LNCaP clone FGC (cell line): ENCODE data around the gene EEF2K.

ENCODE experiments used
- DNase-seq: peaks from one replicate; pipeline ENCODE4 v3.0.0-alpha.2; 2011; ENCODE audit warnings: low read depth
- H3K4me3 ChIP-seq: 2 replicates; pipeline ENCODE4 v1.5.1; 2011; ENCODE audit warnings: mild to moderate bottlenecking, low read depth, low read length, control low read depth
- TF ChIP-seq, protein P1 (sequence below): IDR thresholded peaks from 2 replicates; pipeline ENCODE4 v1.5.1; 2012; ENCODE audit warnings: mild to moderate bottlenecking; ENCODE audit not compliant: control insufficient read depth, insufficient read depth; ENCODE audit errors: extremely low read depth

The EEF2K gene

GRCh38 chr16:22322741-22323140 is 116.7 kb downstream of the EEF2K start:
- H3K4me3 ChIP-seq: no peak overlapping the region
- TF ChIP-seq, protein P1, sequence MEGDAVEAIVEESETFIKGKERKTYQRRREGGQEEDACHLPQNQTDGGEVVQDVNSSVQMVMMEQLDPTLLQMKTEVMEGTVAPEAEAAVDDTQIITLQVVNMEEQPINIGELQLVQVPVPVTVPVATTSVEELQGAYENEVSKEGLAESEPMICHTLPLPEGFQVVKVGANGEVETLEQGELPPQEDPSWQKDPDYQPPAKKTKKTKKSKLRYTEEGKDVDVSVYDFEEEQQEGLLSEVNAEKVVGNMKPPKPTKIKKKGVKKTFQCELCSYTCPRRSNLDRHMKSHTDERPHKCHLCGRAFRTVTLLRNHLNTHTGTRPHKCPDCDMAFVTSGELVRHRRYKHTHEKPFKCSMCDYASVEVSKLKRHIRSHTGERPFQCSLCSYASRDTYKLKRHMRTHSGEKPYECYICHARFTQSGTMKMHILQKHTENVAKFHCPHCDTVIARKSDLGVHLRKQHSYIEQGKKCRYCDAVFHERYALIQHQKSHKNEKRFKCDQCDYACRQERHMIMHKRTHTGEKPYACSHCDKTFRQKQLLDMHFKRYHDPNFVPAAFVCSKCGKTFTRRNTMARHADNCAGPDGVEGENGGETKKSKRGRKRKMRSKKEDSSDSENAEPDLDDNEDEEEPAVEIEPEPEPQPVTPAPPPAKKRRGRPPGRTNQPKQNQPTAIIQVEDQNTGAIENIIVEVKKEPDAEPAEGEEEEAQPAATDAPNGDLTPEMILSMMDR: no peak
- DNase-seq: no peak

DNA sequence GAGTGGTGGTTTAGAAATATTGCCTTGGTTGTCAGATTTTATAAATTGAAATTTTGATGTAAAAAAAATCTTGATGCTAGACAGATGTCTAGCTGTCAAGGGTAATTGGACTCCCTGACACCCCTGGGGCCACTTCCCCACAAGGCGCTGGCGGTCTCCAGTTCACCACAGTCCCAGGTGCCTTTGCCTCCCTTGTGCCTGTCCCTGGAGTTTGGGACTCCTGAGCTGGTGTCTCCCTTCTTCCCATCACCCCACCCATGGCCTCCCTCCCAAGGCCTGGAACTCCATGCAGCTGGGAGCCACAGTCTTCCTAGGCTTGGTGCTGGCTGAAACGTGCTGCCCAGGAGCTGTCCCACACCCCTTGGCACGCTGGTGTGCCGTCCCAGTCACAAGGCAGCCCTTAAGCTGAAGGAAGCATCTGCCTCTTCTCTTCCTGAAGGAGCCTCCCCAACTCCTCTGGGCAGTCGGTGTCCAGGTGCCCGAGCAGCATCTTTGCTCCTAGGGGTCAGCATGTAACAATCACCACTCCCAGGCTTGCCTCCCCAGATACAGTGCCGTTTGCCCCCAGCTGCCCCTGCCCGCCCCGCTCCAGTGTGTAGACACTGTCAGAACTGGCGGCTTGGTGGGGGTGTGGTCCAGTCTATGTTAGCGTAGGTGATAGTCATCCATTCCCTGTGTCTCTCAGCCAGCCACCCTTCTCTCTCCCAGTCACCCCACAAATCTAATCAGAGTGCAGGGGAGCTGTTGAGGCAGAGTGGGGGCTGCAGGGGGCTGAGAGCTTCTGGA is 117.3 kb downstream of the EEF2K start:
- TF ChIP-seq, protein P1: no peak
- no peak for DNase-seq
- H3K4me3 ChIP-seq: no peak overlapping the region

DNA sequence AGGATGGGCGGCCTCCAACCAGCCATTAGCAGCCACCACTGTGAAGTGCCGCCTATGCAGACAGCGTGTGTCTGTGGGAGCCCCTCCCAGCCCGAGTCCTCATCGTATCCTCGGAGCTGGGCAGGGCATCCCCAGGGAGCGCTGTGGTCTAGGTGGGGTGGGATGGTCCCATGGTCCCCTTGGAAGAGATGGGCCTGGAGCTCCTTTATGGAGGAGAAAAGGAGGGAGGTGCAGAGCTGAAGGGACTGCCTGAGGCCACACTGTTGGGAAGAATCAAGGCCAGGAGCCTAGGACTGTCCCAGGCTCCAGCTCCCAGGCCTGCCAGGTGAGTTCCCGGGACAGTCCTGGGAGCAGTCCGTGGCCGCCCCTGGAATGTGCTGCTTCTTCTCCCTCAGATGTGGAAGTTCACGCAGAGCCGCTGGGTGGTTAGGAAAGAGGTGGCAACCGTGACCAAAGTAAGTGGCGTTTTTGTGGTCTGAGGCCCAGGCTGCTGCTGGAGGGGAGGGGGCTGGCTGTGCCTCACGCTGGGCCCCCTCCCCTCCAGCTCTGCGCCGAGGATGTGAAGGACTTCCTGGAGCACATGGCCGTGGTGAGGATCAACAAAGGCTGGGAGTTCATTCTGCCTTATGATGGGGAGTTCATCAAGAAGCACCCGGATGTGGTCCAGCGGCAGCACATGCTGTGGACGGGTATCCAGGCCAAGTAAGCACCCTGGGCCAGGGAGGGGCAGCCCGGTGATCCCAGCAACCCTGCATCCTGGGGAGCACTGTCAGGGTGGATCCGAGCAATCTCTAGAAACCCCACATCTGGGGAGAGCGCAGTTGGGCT is 118.1 kb downstream of the EEF2K start:
- H3K4me3 ChIP-seq: no peak overlapping the region
- no peak for DNase-seq
- TF ChIP-seq, protein P1: no peak

DNA sequence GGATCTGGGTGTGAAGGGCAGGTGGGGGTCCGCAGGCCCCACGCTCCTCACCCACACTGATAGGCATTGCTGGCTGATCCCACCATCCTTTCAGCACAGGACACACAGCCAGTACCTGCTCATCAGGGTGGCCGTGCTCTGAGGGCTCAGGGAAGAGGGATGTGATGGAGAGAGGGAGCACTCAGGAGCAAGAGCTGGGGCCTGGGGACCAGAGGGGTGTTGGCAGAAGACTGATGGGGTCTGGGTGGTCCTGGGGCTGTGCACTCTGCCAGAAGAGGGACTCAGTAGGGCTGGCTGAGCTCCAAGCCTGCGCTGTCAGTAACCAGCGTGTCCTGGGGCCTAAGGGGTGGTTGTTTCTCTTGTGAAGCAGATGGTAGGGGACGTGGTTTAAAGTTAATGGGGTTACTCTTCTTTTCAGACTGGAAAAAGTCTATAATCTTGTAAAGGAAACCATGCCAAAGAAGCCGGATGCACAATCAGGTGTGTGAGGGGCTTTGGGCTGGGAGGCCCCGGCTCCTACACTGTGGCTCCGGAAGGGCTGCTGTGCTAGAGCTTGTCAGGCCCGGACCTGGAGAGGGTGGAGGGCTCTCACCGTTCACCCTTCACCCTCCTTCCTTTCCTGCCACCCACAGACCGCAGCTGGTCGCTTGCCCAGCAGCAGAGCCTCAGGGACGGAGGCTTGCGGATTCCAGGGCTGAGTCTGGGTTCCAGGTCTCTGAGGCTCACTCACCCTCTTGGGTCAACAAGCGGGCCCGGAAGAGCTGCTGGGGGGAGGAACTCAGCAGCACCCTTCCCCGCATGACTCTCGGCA is 118.9 kb downstream of the EEF2K start:
- DNase-seq: no peak
- TF ChIP-seq, protein P1: no peak
- no peak overlapping the region for H3K4me3 ChIP-seq

- no peak for DNase-seq
- H3K4me3 ChIP-seq: no peak overlapping the region
- TF ChIP-seq, protein P1: no peak
Observed at GRCh38 chr16:22325598-22326368, 119.7 kb downstream of the EEF2K start.

GRCh38 chr16:22326369-22326652 is 120.2 kb downstream of the EEF2K start:
- DNase-seq: no peak
- H3K4me3 ChIP-seq: no peak overlapping the region
- TF ChIP-seq, protein P1: no peak
